Kidney glomerular epithelial cell (primary cell): Measurements from ENCODE around the gene HRK.

Experiments
- DNase-seq: peaks from one replicate; lab custom pipeline; 2025; lab: John Stamatoyannopoulos, UW

The HRK gene

GRCh38 chr12:116897476-116897875 is 16.2 kb upstream of the HRK start:
- no peak for DNase-seq

- no peak for DNase-seq
These were observed 15.2 kb upstream of the HRK start for GRCh38 chr12:116896411-116896924.

- DNase-seq, result no peak
These were observed 13.7 kb upstream of the HRK start for GRCh38 chr12:116894913-116895312.

- DNase-seq, result no peak
These were observed 11.3 kb upstream of the HRK start for GRCh38 chr12:116892349-116893140.

- no peak for DNase-seq
These were observed 9.8 kb upstream of the HRK start for GRCh38 chr12:116891019-116891418.

GRCh38 chr12:116890330-116890729 is 9.1 kb upstream of the HRK start:
- DNase-seq, result no peak

DNA sequence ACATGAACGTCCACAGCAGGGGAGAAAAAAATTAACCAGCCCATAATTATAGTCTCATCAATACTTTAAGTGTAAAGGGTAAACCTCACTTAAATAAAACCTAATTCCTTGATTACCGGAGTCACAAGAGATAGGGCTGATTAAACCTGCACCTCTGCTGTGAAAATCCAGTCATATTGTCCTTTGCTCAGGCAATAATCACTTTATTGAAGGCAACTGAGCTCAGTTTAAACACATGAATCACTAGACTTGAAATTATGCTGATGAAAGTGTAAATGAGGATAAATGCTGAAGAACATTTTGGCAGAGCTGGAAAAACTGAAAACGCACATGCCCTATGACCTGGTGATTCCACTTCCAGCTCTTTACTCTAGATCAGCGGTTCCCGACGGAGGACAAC is 6.7 kb upstream of the HRK start:
- no peak for DNase-seq

DNA sequence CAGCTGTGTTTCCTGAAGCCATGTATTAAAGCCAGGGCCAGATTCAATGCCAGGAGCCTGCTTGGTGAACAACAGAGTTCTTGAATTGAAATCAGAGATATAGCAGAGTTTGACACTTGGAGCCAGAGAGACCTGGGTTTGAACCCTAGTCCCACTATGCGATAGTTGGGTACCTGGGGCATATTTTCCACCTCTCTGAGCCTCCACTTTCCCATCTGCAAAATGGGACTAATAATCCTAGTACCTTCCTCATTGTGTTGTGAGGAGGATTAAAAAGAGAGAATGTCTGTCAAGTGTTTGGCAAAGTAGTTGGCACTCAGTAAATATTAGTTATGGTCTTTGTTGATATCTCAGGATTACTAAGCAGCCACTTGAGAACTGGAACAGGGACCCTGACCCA is 6.0 kb upstream of the HRK start:
- DNase-seq, result no peak

GRCh38 chr12:116885491-116885890 is 4.2 kb upstream of the HRK start:
- DNase-seq, result no peak

DNA sequence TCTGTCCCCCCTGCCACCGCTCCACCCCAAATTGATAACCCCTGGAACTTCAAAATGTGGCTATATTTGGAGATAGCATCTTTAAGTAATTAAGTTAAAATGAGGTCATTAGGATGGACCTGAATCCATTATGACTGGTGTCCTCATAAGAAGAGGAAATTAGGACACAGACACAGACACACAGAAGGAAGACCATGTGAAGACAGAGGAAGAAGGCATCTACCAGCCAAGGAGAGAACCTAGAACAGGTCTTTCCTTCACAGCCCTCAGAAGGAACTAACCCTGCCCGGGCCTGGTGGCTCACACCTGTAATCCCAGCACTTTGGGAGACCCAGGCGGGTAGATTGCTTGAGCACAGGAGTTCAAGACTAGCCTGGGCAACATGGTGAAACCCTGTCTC is 3.6 kb upstream of the HRK start:
- DNase-seq, result no peak

GRCh38 chr12:116882742-116883141 is 1.5 kb upstream of the HRK start:
- no peak for DNase-seq

GRCh38 chr12:116881877-116882507 is 751 bp upstream of the HRK start:
- DNase-seq, result no peak

- DNase-seq, result peak; percentile 48
These were observed 370 bp downstream of the HRK start for GRCh38 chr12:116880817-116881324.

DNA sequence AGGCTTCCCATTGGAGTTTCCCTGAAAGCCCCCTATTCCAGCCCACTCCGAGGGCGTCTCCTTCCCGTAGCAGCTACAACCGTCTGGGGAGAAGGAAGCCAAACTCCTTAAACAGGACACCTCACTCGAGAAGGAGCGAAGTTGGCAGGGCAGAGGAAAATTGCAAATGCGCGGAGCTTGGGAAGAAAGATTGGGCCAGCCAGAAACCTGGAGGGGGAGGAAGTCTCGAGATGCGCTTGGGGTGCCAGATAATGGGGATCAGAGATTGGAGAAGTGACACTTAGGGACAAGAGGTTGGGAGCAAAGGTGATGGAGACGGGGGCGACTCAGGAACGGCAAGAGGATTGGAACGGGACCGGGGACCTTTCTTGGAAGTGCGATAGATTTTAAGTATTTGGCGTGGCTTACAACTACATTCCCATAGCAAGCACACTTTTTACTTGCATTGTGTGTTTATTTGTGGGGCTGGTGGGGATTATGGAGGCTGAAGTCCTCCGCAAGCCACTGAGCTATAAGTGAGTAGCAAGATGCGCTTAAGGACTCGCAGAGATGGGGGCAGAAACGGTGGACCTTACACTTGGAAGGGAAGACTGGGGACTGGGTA is 926 bp downstream of the HRK start:
- no peak for DNase-seq

DNA sequence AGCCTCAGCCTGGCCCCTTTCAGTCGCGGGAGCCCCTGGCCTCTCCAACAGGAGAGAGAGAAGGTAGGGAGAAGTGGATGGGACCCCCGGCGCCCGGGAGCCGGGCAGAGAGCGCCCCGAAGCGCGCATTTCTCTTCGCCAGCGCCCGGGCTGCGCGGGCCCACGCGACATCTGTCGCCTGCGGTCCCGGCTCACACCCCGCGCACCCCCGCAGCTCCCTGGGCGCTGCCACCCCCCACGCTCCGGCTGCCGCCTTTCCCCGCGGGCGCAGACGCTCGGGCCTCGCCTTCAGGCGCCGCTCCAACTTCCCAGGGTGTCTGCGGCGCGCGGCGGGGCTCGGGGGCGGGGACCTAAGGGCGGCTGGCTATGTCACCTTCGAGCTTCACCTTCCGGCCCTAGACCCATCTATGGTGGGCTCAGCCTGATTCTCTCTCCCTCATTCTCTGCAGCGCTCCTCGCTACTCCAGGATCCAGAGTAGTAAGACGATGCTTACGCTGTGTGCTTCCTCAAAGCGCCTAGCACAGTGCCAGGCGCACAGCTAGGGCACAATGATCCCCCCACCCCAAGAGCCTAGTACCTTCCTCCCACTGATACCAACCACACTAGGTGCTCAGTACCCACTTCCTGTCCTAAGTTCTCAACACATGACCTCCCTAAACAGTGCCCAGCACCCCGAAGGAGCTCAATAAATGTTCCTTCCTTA is 1.6 kb downstream of the HRK start:
- no peak for DNase-seq

DNA sequence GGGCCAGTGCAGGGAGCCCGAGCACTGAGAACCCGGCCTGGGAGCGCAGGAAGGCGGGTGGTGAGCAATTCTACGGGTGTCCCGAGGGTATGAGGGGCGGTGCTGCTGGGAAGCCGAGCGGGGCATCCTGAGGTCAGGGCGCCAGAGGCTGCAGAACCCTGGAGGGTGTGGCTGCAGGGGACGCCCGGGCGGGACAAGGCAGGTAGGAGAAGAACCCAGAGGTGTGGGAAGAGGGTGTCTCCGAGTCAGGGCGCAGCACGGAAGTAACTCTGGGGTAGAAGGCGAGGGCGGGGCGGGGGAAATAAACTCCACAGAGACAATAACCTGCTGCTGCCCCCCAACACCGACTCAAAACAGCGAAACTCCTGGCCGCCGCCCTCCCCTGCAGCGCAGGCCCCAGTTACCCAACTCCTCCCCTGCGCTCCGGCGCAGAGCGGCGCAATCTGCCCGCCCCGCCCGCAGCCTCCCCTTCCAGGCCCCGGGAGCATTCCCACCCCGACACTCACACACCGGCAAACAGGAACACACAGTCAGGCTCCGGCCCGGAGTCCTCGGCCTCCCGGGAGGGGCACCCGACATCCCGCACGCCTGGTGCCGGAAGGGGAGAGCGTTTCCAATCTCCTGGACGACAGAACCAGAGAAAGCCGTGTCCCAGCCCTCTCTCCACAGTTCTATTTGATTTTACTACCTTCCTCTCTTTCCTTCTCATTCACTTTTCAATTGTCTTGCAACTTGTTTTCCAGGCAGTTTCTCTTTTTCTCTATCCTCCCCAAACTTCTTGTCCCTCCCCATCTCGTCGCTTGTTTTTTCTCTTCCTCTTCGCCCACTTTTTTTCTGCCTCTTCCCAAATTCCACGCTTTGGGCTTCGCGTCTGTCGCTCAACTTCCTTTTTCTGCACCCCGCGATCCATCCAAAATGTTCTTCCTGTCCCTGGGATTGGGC is 2.4 kb downstream of the HRK start:
- no peak for DNase-seq

- DNase-seq, result no peak
These were observed 4.9 kb downstream of the HRK start for GRCh38 chr12:116876151-116876869.

DNA sequence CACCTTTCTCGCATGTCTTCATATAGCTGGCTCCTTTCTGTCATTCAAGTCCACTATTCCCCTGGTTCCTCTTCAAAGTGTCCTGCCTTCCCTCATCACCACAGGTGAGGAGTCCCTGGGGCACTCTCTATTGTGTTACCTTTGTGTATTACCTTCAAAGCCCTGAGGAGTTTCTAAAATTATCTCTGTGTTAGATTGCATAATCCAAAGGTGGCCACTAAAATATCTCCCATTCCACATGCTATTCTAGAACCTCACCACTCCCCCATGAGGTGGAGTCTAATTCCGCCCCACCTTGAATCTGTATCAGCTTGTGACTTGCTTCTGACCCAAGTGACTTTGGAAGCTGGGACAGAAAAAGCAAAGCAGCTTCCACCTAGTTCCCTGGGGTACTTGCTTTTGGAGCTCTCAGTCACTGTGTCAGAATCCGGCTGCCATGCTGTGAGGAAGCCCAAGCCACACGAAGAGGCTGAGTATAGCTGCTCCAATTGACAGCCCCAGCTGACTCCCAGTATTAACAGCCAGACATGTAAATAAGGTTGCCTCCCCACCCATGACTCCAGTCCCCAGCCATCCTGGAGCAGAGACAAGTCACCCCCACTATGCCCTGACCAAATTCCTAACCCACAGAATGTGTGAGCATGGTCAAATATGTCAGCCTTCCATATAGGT is 6.8 kb downstream of the HRK start:
- no peak for DNase-seq

- DNase-seq, result no peak
These were observed 10.9 kb downstream of the HRK start for GRCh38 chr12:116870306-116870705.

- DNase-seq, result no peak
These were observed 13.7 kb downstream of the HRK start for GRCh38 chr12:116867523-116867922.
